ENCODE results near the gene RCN1. TPM values are rescaled to one million over a fixed set of nuclear protein-coding genes. Genes with fewer than 3 reads are reported as not detected.

The RCN1 gene
- total and polyA plus RNA-seq, 2 of the 8 experiments (the other 6 are each of a cell fraction or from before 2014, with no cell fraction given) = 45.1 to 123 TPM

GRCh38 chr11:32137263-32137662 is 46.4 kb downstream of the RCN1 start (continued):
- TF ChIP-seq RXRA (IDR thresholded peaks at IDR 0.05; ENCODE audit: insufficient read depth, low read depth, low read length) = no peak

Measured in H1 (cell line).